HG02678 (cell line): ENCODE data around the gene LSR.
A peak's percentile ranks its signal among the peaks of the same experiment; 100 is the strongest.
"Not testable (repeated sequence)": the region's sequence is repeated elsewhere in the genome, so short reads cannot be mapped to it uniquely, and the experiment has no call there.

ENCODE experiments used
- ATAC-seq: cut with Tn5 transposase; IDR thresholded peaks from one replicate; pipeline ENCODE4 v1.9.1; 2021; ENCODE audit warnings: mild to moderate bottlenecking, moderate library complexity; ENCODE audit not compliant: unreplicated experiment

LSR gene

GRCh38 chr19:35284153-35285094 is 35.6 kb downstream of the LSR start:
- ATAC-seq: no peak

DNA sequence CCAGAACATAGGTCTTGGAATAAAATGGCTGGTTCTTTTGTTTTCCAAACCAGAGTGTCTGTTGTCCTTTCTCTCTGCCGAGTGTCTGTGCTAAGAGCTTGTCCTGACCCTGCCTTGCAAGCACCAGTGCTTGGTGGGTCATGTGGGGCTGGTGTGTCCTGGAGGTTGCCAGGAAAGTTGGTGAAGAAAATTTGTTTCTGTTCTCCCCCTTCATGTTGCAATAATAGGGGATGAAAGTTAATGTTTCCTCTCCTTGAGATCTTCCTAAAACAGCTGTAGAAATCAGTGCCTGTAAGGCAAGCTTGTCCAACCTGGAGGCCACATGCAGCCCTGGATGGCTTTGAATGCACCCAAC is 36.3 kb downstream of the LSR start:
- no peak for ATAC-seq

DNA sequence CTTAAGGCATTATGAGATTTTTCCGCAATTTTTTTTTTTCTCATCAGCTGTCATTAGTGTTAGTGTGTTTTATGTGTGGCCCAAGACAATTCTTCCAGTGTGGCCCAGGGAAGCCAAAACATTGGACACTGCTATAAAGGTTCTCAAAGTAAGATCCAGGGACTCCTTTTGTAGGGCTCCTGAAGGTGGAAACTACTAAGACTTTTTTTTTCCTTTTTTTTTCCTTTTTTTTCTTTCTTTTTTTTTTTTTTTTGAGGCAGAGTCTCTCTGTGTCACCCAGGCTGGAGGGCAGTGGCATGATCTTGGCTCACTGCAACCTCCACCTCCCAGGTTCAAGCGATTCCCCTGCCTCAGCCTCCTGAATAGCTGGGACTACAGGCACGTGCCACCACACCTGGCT is 36.7 kb downstream of the LSR start:
- not testable (repeated sequence) for ATAC-seq

DNA sequence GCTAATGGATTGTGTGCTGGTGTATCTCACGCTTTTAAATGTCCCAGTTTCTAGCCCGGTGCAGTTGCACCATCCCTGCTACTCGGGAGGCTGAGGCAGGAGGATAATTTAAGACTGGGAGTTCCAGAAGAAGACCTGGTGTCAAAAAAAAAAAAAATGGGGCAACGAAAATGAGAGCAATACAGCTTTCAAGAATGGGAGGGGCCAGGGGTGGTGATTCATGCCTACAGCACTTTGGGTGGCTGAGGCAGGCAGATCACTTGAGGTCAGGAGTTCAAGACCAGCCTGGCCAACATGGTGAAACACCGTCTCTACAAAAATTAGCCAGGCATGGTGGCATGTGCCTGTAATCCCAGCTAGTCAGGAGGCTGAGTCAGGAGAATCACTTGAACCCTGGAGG is 37.3 kb downstream of the LSR start:
- ATAC-seq: not testable (repeated sequence)

DNA sequence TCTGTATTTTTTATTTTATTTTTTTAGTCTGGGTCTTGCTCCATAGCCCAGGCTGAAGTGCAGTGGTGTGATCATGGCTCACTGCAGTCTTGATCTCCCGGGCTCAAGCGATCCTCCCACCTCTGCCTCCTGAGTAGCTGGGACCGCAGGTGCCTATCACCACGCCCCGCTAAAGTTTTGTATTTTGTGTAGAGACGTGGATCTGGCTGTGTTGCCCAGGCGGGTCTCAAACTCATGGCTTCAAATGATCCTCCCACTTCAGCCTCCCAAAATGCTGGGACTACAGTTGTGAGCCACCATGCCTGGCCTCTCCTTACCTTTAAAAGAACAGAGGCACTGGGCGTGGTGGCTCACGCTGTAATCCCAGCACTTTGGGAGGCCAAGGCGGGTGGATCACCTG is 38.9 kb downstream of the LSR start:
- no peak for ATAC-seq

DNA sequence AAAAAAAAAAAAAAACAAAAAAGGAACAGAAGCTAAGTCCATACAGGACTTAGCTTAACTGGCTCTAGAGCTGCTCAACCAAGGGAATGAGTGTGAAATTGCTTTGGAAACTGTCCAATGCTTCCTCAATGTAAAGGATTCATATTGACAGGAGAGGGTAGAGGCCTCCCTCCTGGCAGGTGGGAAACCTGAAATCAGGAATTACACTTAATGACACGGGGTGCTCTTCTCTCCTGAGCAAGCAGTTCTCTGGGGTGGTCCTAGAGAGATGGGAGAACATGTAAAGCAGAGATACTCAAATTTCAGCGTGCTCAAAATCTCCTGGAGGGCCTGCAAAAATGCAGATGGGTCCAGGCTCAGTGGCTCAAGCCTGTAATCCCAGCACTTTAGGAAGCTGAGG is 39.5 kb downstream of the LSR start:
- no peak for ATAC-seq

GRCh38 chr19:35288906-35289305 is 40.1 kb downstream of the LSR start:
- ATAC-seq: no peak

DNA sequence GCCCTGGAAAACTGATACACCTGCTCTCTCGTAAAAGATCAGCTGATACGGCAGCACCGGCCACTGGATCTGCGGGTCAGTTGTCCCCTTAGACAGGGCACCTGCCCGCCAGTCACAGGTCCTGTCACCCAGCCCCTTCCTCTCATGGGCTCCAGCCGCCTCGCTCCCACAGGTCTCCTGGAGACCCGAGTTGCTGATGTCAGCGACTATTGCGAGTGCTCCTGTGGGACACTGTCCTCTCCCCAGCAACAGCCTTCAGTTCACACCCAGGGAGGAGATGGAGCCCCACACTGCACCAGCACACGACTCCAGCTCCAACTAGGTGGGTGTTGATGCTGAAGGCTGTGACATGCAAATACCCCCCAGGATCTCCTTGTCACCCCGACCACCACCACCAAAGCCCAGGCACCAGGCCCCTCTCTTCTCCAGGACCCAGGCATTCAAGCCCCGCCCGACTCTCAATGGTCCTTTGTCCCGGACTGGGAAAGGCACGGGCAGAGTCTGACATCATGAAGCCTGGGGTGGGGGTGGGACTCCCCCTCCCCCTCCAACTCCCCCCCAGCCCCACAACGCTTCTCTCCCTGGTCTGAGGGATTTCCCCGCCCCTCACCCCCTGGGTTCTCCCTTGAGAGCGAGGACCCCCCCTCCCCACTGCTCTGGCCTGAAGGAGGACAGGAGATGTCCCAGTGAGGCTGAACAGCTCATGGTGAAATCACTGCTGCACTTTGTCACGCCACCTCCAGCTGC is 41.8 kb downstream of the LSR start:
- no peak for ATAC-seq

DNA sequence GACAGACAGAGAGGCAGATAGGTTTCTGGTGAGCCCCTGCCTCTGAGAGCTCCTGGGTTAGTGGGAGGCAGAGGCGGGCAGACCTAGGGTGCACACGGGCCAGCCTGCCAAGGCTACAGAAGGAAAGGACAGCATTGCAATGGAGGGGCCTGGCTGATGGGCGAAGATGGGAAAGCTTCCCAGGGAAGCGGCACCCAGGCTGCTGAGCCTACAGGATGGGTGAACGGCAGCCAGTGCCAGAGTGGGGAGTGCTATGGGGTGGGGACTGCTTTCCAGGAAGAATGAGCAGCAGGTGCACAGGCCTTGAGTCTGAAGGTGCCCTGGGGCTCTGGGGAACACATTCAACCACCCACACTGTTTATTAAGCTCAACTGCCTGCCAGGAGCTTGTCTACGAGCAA is 42.5 kb downstream of the LSR start:
- ATAC-seq: no peak

- no peak for ATAC-seq
These were observed 43.1 kb downstream of the LSR start, which contains the start of gene MAG for GRCh38 chr19:35291916-35292315. Gene MAG, plus strand, starts transcription at chr19:35292161. Its CDS starts 3,248 bp downstream, at chr19:35295409.

DNA sequence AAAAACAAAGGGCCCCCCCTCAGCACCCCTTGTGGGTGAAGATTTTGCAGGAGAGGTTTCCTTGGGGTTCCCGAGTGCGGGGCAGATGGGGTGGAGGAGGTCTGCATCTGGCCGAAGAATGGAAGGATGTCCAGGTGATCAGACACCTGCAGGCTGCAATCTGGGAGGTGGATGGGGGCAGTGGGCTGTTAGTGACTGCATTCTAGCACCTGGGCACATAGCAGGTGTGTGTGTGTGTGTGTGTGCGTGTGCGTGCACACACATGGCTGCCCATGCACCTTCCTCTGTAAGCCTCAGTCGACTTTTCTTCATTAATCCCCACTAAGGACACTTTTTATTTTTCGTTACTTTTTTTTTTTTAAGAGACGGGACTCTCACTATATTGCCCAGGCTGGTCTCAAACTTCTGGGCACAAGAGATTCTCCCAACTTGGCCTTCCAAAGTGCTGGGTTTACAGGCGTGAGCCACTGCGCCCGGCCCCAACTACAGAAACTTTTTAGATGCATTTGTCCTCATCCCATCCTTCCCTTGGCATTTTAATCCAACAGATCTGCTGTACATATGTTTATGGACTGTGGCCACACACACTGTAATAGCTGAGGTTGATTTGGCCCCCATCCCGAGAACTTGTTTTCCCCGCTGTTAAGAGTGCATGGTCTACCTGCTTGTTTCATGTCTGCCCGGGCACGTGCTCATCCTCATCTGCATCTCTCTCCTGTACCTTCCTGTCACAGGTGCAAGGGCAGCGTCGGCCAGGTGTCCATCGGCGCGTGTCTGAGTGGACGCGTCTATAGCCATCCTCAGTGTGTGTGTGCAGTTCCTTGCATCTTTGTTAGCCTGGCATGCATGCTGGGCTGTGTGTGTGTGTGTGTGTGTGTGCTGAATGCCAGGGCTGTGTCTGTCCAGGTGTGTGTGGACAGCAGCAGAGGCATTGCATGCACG is 43.9 kb downstream of the LSR start:
- no peak for ATAC-seq

DNA sequence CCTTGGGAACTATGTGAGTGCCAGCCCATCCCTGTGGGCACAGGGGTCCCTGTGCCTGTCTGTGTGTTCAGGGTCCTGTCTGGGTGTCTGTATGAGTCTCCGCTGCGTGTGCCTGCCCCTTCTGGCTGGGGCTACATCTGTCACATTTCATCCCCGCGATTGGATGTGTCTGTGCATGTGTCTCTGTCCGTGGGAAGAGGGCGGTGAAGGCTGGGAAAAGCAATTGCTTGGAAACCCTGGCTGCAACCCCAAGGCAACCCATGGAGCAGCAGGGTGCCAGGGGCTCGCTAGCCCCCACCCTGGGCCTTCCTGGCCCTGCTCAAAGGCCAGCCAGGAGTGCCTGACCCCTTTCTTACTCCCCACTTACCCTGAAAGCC is 44.5 kb downstream of the LSR start:
- ATAC-seq: no peak

DNA sequence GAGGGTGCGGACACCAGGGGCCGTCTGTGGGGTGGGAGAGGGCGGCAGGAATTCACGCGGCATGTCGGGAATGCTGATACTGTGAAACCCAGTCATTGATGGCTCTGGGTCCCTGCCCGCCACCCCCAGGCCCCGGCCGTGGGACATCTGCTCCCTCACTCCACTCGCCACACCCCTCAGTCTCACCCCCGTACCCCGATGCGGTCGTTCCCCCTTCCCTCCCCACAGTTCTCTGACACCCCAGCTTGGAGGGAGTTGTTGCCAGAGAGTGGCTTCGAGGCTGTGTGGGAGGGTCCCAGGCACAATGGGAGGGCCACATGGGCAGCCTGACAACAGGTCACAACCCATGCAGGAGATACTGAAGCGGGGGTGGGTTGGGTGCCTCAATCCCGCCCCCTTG is 45.0 kb downstream of the LSR start:
- no peak for ATAC-seq

GRCh38 chr19:35294328-35294727 is 45.5 kb downstream of the LSR start:
- ATAC-seq: no peak

- ATAC-seq: no peak
These were observed 46.3 kb downstream of the LSR start for GRCh38 chr19:35294859-35295791.

- ATAC-seq: peak; percentile 50
These were observed 47.1 kb downstream of the LSR start for GRCh38 chr19:35295792-35296462.

GRCh38 chr19:35296644-35297514 is 48.1 kb downstream of the LSR start:
- no peak for ATAC-seq

DNA sequence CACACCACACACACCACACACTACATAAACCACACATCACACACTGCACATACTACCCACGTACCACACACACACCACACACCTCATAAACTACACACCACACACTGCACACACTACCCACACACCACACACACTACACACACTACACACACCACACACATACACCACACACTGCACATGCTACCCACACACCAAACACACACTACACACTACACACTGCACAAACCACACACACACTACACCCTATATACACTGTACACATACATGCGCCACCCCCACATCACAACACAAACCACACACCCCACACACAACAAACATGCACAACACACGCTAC is 48.7 kb downstream of the LSR start:
- no peak for ATAC-seq

DNA sequence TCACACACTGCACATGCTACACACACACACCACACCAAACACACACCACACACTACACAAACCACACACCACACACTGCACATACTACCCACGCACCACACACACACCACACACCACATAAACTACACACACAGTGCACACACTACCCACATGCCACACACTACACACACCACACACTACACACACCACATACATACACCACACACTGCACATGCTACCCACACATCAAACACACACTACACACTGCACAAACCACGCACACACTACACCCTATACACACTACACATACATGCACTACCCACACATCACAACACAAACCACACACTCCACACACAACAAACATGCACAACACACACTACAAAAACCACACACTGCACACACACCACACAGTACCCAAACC is 49.1 kb downstream of the LSR start:
- ATAC-seq: no peak
